BJ (cell line): ENCODE measurements around the gene MYCL. TPM values are rescaled to one million over a fixed set of nuclear protein-coding genes. Genes with fewer than 3 reads are reported as not detected.

Source experiments
- CTCF ChIA-PET: fragments of 350-600 bp; formaldehyde crosslinking; extraction: SDS; loops from one replicate; lab custom pipeline; 2021; ENCODE audit warnings: antibody characterized with exemption, inconsistent platforms; lab: Yijun Ruan, JAX
- POLR2A ChIA-PET: fragments of 300-600 bp; sonication (Branson Sonifier 250); formaldehyde crosslinking; extraction: SDS; loops from one replicate; lab custom pipeline; 2021; ENCODE audit warnings: antibody characterized with exemption; lab: Charles Lee
- DNase-seq: peaks from one replicate; pipeline ENCODE4 v3.0.0-alpha.2; 2011; ENCODE audit warnings: low read depth
- H3K27me3 ChIP-seq: 2 replicates; pipeline ENCODE4 v1.6.0; 2011; ENCODE audit warnings: low read length; ENCODE audit not compliant: control insufficient read depth, insufficient read depth
- H3K36me3 ChIP-seq: 2 replicates; pipeline ENCODE4 v1.5.1; 2011; ENCODE audit warnings: low read length; ENCODE audit not compliant: control insufficient read depth, insufficient read depth
- H3K4me3 ChIP-seq: 2 replicates; pipeline ENCODE4 v1.5.1; 2011; ENCODE audit warnings: low read depth, mild to moderate bottlenecking, control low read depth, low read length
- polyA minus RNA-seq: library from RNA; depleted of rRNA, polyadenylated mRNA; stranded (reverse); fragments of >200 nt; gene quantifications from 2 replicates; pipeline ENCODE4 v1.2.3, GENCODE V29; 2011; rRNA and poly(A)+ RNA removed
- polyA plus RNA-seq: library from polyadenylated mRNA; depleted of rRNA; stranded (reverse); fragments of >200 nt; gene quantifications from 2 replicates; pipeline ENCODE4 v1.2.3, GENCODE V29; 2011; rRNA removed
- TF ChIP-seq, protein P1 (sequence below): IDR thresholded peaks from 2 replicates; pipeline ENCODE4 v1.5.1; 2011; ENCODE audit warnings: low read depth, mild to moderate bottlenecking, control low read depth, inconsistent platforms, low read length, moderate library complexity; ENCODE audit not compliant: insufficient read depth

MYCL gene, protein sequence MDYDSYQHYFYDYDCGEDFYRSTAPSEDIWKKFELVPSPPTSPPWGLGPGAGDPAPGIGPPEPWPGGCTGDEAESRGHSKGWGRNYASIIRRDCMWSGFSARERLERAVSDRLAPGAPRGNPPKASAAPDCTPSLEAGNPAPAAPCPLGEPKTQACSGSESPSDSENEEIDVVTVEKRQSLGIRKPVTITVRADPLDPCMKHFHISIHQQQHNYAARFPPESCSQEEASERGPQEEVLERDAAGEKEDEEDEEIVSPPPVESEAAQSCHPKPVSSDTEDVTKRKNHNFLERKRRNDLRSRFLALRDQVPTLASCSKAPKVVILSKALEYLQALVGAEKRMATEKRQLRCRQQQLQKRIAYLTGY
- polyA plus RNA-seq (0.22 TPM in 2 replicates), polyA minus RNA-seq (0.14 TPM in 1 of 2 replicates, not detected in the other)

DNA sequence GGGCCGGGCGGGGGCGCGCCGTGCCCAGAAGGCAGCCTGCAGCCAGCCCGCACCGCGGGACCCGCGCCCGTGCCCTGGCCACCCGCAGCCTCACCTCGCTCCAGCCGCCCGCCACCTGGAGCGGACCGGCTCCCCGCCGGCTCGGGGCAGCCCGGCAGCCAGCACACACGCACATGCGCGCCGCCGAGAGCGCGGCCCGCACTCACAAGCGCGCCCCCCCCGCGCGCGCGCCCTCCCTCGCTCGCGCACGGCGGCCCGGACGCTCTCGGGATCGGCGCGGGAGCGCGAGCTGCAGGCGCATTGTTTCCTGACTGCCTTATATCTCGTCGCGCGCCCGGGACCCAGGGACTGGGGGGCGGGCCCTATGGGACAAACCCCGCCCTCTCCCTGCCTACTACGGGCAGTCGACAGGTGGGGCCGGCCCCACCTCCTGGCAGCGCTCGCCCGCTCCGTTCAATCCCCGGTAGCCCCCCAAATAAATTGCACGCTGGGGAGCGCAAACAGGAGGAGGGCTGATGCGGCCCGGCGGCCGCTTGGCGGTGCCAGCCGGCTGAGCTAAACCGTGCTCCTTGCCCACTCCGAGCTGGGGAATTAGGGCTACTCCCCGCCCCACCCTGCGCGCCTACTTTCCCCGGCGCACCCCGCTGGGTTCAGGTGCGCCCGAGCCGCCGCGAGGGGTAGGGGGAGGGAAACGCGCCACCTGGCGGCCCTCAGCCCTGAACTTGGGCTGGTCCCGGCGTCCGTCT lies at the start of gene MYCL:
MYCL (minus strand) TSS at position 204 of the 746 bp plus-strand sequence. CDS start 483 bp downstream, outside the sequence.
- no peak for DNase-seq
- CTCF ChIA-PET: interaction anchor here (0.6 to 8.9 kb wide), 34 partner anchors 9 to 286 kb away, joined by 3 to 112 read pairs (median 5); no protein-coding TSS in a partner anchor
- POLR2A ChIA-PET: interaction anchor here (0.6 kb wide), 1 partner anchor 75 kb away, joined by 6 read pairs; no protein-coding TSS in a partner anchor
- H3K27me3 ChIP-seq: peaks cover 14% of the 10 kb centered on the region
- no peaks in the 10 kb centered on the region for H3K36me3 ChIP-seq
- TF ChIP-seq, protein P1, sequence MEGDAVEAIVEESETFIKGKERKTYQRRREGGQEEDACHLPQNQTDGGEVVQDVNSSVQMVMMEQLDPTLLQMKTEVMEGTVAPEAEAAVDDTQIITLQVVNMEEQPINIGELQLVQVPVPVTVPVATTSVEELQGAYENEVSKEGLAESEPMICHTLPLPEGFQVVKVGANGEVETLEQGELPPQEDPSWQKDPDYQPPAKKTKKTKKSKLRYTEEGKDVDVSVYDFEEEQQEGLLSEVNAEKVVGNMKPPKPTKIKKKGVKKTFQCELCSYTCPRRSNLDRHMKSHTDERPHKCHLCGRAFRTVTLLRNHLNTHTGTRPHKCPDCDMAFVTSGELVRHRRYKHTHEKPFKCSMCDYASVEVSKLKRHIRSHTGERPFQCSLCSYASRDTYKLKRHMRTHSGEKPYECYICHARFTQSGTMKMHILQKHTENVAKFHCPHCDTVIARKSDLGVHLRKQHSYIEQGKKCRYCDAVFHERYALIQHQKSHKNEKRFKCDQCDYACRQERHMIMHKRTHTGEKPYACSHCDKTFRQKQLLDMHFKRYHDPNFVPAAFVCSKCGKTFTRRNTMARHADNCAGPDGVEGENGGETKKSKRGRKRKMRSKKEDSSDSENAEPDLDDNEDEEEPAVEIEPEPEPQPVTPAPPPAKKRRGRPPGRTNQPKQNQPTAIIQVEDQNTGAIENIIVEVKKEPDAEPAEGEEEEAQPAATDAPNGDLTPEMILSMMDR: peak; percentile 79
- peak within 1 kb of the TSS; percentile 55 for H3K4me3 ChIP-seq

DNA sequence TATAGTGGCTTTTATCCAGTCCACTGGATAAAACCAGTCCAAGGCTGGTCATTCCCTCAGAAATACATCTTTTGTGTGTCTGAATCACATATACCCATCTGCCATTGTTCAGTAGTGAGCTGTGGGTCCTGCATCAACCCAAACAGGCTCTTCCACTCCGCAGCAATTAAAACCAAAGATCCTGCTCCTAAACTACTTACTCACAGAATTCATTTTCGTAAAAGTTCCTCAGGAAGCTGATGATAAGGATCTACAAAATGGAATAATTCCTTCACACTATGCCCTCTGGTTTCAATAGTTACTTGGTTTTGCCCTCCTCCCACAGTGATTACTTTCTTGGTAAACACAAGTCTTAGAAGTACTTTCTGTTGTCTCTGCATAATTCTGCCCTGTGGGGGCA lies 48.2 kb upstream of the MYCL start:
- ChIA-PET POLR2A (no interaction called here), CTCF (interaction anchor here (0.7 to 1.6 kb wide), 5 partner anchors 13 to 51 kb away, joined by 3 to 5 read pairs (median 3); no protein-coding TSS in a partner anchor)
- TF ChIP-seq, protein P1: no peak

DNA sequence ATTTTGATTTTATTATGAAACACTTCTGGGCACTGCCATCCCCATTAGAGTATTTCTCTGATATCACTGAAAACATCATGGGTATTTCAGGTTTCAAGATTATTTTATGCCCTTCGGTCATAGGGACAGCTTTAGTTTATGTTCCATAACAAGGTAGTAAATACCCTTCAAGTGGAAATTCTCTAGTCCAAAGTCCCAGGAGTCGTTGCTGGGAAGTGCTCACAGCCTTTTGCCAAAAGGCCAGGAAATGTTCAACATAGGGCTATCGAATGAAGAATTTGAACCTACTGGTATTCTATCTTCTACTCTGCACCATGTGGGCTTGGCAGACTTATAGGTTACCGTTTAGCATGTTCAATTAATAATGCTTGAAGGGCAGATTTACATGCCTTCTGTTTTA lies 45.5 kb upstream of the MYCL start:
- no peak for DNase-seq
- Histone ChIP-seq H3K36me3 (no peaks in the 10 kb centered on the region), H3K27me3 (peaks cover 3% of the 10 kb centered on the region; the same call in 1 of the 2 replicates), H3K4me3 (no peak overlapping the region)
- ChIA-PET CTCF (interaction anchor here (0.6 to 1.3 kb wide), 2 partner anchors 38 to 131 kb away, joined by 3 read pairs; no protein-coding TSS in a partner anchor), POLR2A (no interaction called here)
- TF ChIP-seq, protein P1: no peak

More for the DNA sequence above, 48.2 kb upstream of the MYCL start:
- Histone ChIP-seq H3K4me3 (no peak overlapping the region), H3K36me3 (no peaks in the 10 kb centered on the region), H3K27me3 (peaks cover 3% of the 10 kb centered on the region; the same call in 1 of the 2 replicates)
- no peak for DNase-seq

DNA sequence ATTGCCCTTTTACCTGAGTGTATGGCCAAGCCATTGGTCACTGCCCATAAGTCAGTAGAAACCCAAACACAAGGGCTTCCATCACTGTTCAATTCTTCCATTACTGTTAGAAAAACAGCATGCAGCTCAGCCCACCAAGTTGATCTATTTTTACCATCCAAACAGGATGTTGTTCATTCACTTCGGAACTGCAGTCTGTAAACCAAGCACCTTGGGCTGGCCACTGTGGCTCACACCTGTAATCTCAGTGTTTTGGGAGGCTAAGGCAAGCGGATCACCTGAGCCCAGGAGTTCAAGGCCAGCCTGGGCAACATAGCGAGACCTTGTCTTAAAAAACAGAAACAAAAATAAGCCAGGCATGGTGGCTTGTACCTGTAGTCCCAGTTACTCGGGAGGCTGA lies 44.5 kb upstream of the MYCL start:
- DNase-seq: no peak
- H3K36me3 ChIP-seq: no peaks in the 10 kb centered on the region
- POLR2A ChIA-PET: no interaction called here
- CTCF ChIA-PET: no interaction called here
- peaks cover 9% of the 10 kb centered on the region for H3K27me3 ChIP-seq
- TF ChIP-seq, protein P1: no peak
- H3K4me3 ChIP-seq: no peak overlapping the region
